Measurements from ENCODE around the gene PRPF31. TPM values are rescaled to one million over a fixed set of nuclear protein-coding genes. Genes with fewer than 3 reads are reported as not detected.
A peak's percentile ranks its signal among the peaks of the same experiment; 100 is the strongest.
"Not testable (repeated sequence)": the region's sequence is repeated elsewhere in the genome, so short reads cannot be mapped to it uniquely, and the experiment has no call there.

The PRPF31 gene
- total and polyA plus RNA-seq, 9 donors = 30.0 to 62.2 (median 51.1) TPM

GRCh38 chr19:54164369-54165068 lies 49.0 kb downstream of the PRPF31 start:
- 6 to 10% (median 6%) methylated on average over 32 to 37 of the region's 37 CpGs for WGBS, 3 donors
- Histone ChIP-seq H3K27ac (no peak overlapping the region), H3K4me3 (no peak overlapping the region), H3K36me3 (no peaks in the 10 kb centered on the region), H3K9me3 (no peaks in the 10 kb centered on the region), H3K4me1 (ENCODE audit: insufficient read depth) (peaks cover 7% of the 10 kb centered on the region), H3K27me3 (no peaks in the 10 kb centered on the region)
- TF ChIP-seq CTCF (IDR thresholded peaks at IDR 0.05) (no peak), EP300 (IDR thresholded peaks at IDR 0.05) (no peak), POLR2A (IDR thresholded peaks at IDR 0.05) (no peak)
- peak in 3 of 5 donors; percentile 61 to 73 (median 64) for DNase-seq
- intact Hi-C loops (cut with DNase I) = loop anchor here in 2 of 4 donors (5.0 kb wide), 2 partner anchors 38 to 68 kb away; partner anchors contain the start of gene RPS9 (in 1 of the 2)

- peaks cover 7% of the 10 kb centered on the region for H3K4me1 ChIP-seq (ENCODE audit: insufficient read depth)
- no peak for TF ChIP-seq POLR2A (IDR thresholded peaks at IDR 0.05)
- no peak overlapping the region for H3K4me3 ChIP-seq
- no peak for DNase-seq
- intact Hi-C loops (cut with DNase I) = loop anchor here in 1 of 4 donors (5.0 kb wide), 1 partner anchor 67 kb away; no protein-coding TSS in a partner anchor
- 86 to 89% (median 87%) methylated on average over 25 of the region's 25 CpGs for WGBS, 3 donors
- no peaks in the 10 kb centered on the region for H3K27me3 ChIP-seq
- no peaks in the 10 kb centered on the region for H3K36me3 ChIP-seq
- no peaks in the 10 kb centered on the region for H3K9me3 ChIP-seq
- H3K27ac ChIP-seq = no peak overlapping the region
Measured at GRCh38 chr19:54165222-54165621, 49.7 kb downstream of the PRPF31 start.

GRCh38 chr19:54168174-54168917 lies 52.8 kb downstream of the PRPF31 start:
- Histone ChIP-seq H3K27ac (no peak overlapping the region), H3K9me3 (no peaks in the 10 kb centered on the region), H3K4me3 (no peak overlapping the region), H3K36me3 (no peaks in the 10 kb centered on the region), H3K27me3 (no peaks in the 10 kb centered on the region), H3K4me1 (ENCODE audit: insufficient read depth) (no peaks in the 10 kb centered on the region)
- intact Hi-C loops (cut with DNase I) = loop anchor here in 1 of 4 donors (5.0 kb wide), 1 partner anchor 64 kb away; no protein-coding TSS in a partner anchor
- no peak for TF ChIP-seq POLR2A (IDR thresholded peaks at IDR 0.05)
- TF ChIP-seq CTCF (IDR thresholded peaks at IDR 0.05) = peak; percentile 67 to 90 (median 79)
- no peak for TF ChIP-seq EP300 (IDR thresholded peaks at IDR 0.05)
- 20 to 25% (median 20%) methylated on average over 23 to 25 of the region's 25 CpGs for WGBS, 3 donors
- peak; percentile 87 to 96 (median 95) for DNase-seq

GRCh38 chr19:54169149-54169740 lies 53.7 kb downstream of the PRPF31 start:
- Histone ChIP-seq H3K36me3 (no peaks in the 10 kb centered on the region), H3K4me3 (no peak overlapping the region), H3K27ac (no peak overlapping the region), H3K9me3 (no peaks in the 10 kb centered on the region), H3K4me1 (ENCODE audit: insufficient read depth) (no peaks in the 10 kb centered on the region), H3K27me3 (no peaks in the 10 kb centered on the region)
- intact Hi-C loops (cut with DNase I) = loop anchor here in 1 of 4 donors (5.0 kb wide), 1 partner anchor 63 kb away; no protein-coding TSS in a partner anchor
- TF ChIP-seq CTCF (IDR thresholded peaks at IDR 0.05) (no peak), EP300 (IDR thresholded peaks at IDR 0.05) (no peak), POLR2A (IDR thresholded peaks at IDR 0.05) (no peak)
- WGBS, 3 donors = 79 to 87% (median 86%) methylated on average over 21 of the region's 21 CpGs
- DNase-seq = peak in 1 of 5 donors; percentile 24

- H3K27me3 ChIP-seq; H3K9me3 ChIP-seq; H3K4me3 ChIP-seq; H3K27ac ChIP-seq; H3K4me1 ChIP-seq (ENCODE audit: insufficient read depth); H3K36me3 ChIP-seq; DNase-seq: not testable (repeated sequence)
- 53 to 60% (median 60%) methylated on average over 16 to 19 of the region's 23 CpGs for WGBS, 3 donors
- intact Hi-C loops (cut with DNase I) = loop anchor here in 2 of 4 donors (5.0 to 10.0 kb wide), 2 partner anchors 60 to 63 kb away; no protein-coding TSS in a partner anchor
Measured at GRCh38 chr19:54171736-54172431, 56.3 kb downstream of the PRPF31 start.
